Lower leg skin (tissue), 3 donors: ENCODE measurements around the gene SMC3.

Source experiments
- POLR2A ChIP-seq, 2 donors: fragments of 450-650 bp; IDR thresholded peaks; one replicate each; pipeline ENCODE4 v1.6.1; 2016 to 2017; ENCODE audit warnings: antibody characterized with exemption in 2 of 2, mild to moderate bottlenecking in 1 of 2, moderate library complexity in 1 of 2
- TF ChIP-seq, protein P1 (sequence below), 3 donors: fragments of 450-650 bp; IDR thresholded peaks; one replicate each; pipeline ENCODE4 v1.5.1; 2016; ENCODE audit warnings: antibody characterized with exemption in 3 of 3, mild to moderate bottlenecking in 3 of 3, moderate library complexity in 2 of 3

DNA sequence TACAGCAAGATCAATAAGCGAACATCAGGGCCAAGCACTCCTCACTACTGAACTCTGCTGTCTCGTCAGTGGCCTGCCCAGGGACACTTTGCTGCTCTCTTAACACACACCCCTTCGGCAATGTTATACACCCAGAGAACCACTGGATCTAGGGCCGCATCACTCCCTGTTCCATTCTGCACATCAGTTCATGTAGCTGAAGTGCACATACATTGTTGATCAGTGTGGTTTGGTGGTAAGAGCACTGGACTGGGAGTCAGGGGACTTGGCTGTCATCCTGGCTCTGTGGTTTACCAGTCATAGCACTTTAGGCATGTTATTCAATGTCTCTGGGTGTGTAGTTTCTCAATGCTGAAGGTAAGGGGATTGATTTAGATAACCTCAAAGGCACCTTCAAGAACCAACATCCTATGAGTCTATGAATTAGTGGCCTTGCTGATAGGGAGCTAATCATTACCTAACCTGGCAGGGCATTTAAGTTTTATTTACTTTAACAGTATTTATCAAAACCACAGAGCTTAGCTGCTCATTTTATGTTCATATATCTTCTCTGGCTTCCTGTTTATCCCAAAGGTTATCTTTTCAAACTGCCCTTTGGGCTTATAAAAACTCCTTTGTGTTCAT is 45.0 kb upstream of the SMC3 start:
- no peak for TF ChIP-seq POLR2A (IDR thresholded peaks at IDR 0.05)
- TF ChIP-seq, protein P1, sequence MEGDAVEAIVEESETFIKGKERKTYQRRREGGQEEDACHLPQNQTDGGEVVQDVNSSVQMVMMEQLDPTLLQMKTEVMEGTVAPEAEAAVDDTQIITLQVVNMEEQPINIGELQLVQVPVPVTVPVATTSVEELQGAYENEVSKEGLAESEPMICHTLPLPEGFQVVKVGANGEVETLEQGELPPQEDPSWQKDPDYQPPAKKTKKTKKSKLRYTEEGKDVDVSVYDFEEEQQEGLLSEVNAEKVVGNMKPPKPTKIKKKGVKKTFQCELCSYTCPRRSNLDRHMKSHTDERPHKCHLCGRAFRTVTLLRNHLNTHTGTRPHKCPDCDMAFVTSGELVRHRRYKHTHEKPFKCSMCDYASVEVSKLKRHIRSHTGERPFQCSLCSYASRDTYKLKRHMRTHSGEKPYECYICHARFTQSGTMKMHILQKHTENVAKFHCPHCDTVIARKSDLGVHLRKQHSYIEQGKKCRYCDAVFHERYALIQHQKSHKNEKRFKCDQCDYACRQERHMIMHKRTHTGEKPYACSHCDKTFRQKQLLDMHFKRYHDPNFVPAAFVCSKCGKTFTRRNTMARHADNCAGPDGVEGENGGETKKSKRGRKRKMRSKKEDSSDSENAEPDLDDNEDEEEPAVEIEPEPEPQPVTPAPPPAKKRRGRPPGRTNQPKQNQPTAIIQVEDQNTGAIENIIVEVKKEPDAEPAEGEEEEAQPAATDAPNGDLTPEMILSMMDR (IDR thresholded peaks at IDR 0.05), result no peak
